ENCODE data around the gene DGCR6L.
"Not testable (repeated sequence)": the region's sequence is repeated elsewhere in the genome, so short reads cannot be mapped to it uniquely, and the experiment has no call there.

Gene DGCR6L

DNA sequence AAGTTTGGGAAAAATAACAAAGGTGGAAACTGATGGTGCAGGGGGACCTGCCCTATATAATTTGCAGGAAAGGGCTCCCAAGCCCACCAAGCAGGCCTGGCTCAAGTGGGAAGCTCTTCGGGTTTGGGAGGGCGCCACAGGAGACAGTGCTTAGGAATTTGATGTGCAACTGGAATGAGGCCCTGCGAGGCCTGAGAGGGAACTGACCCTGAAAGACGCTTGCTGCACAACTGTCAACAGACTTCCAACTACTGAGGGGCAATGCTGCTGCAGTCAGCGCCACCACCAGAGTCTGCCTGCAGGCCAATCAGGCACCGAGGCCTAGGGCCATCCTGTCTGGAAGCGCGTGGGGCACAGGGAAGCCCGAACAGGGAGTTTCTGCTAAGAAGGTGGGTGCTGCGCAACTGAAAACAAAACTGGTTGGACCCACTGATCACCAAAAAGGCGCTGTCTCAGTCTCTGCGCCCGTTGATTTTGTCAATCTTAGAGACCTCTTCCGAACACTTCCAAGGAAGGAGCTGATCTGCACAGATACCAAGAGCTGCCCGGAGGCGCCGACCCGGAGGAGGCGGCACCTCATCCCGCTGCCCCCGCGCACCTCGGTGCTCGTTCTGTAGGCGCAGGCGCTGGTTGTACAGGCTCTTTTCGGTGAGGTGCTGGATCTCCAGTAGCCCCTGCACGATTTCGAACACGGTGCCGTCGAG is 667 bp downstream of the DGCR6L start:
- Histone ChIP-seq H3K4me2 (ENCODE audit: low read length) (peak overlapping the region; percentile 67), H3K27me3 (ENCODE audit: control insufficient read depth, low read length) (no peaks in the 10 kb centered on the region), H3K9me3 (ENCODE audit: control insufficient read depth, insufficient read depth, low read length) (no peaks in the 10 kb centered on the region), H3K4me3 (ENCODE audit: low read length) (peak overlapping the region; percentile 88), H4K20me1 (ENCODE audit: control insufficient read depth, insufficient read depth, low read depth, low read length) (no peaks in the 10 kb centered on the region), H3K27ac (ENCODE audit: low read depth, low read length) (no peak overlapping the region), H3K79me2 (ENCODE audit: control insufficient read depth, low read length) (peaks cover 6% of the 10 kb centered on the region), H3K36me3 (ENCODE audit: control insufficient read depth, low read length) (no peaks in the 10 kb centered on the region), H3K9me2 (replicated peaks; ENCODE audit: control insufficient read depth, low read length) (no peaks in the 10 kb centered on the region), H3F3A (ENCODE audit: control insufficient read depth, insufficient read depth) (no peaks in the 10 kb centered on the region), H3K4me1 (ENCODE audit: control insufficient read depth, low read length) (peaks cover 18% of the 10 kb centered on the region)
- TF ChIP-seq, protein P1, sequence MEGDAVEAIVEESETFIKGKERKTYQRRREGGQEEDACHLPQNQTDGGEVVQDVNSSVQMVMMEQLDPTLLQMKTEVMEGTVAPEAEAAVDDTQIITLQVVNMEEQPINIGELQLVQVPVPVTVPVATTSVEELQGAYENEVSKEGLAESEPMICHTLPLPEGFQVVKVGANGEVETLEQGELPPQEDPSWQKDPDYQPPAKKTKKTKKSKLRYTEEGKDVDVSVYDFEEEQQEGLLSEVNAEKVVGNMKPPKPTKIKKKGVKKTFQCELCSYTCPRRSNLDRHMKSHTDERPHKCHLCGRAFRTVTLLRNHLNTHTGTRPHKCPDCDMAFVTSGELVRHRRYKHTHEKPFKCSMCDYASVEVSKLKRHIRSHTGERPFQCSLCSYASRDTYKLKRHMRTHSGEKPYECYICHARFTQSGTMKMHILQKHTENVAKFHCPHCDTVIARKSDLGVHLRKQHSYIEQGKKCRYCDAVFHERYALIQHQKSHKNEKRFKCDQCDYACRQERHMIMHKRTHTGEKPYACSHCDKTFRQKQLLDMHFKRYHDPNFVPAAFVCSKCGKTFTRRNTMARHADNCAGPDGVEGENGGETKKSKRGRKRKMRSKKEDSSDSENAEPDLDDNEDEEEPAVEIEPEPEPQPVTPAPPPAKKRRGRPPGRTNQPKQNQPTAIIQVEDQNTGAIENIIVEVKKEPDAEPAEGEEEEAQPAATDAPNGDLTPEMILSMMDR (IDR thresholded peaks at IDR 0.05; ENCODE audit: low read depth, low read length, poor library complexity, severe bottlenecking) = no peak
- no peak for TF ChIP-seq EZH2phosphoT487 (IDR thresholded peaks at IDR 0.05; ENCODE audit: borderline replicate concordance, low read length)

DNA sequence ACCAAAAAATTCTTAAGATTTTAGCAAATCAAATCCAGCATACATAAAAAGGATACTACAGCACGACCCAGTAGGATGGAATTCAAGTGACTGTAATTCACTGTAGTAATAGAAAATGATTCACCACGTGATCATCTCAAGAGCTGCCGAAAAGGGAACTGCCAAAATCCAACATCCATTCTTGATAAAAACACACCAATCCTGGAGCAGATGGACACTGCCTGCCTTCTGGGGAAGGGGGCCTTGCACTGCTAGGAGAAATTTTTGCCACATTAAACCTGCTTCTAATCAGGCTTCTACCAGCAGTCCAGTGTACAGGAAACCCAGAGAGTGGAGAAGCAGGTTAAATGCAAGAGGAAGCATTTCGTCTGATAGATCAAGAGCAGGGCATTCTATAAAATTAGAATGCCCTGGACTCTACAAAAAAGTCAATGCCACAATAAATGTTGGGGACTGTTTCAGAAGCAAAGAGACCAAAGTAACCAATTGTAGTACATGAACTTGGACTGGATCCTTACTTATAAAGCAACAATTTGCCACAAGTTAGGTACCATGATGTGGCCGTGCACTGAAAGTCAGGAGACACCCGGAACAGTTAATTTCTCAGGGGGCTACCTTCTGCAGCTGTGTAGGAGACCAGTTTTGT is 1.7 kb downstream of the DGCR6L start:
- not testable (repeated sequence) for H3K9me2 ChIP-seq (replicated peaks; ENCODE audit: control insufficient read depth, low read length); H4K20me1 ChIP-seq (ENCODE audit: control insufficient read depth, insufficient read depth, low read depth, low read length); H3K36me3 ChIP-seq (ENCODE audit: control insufficient read depth, low read length); H3K79me2 ChIP-seq (ENCODE audit: control insufficient read depth, low read length); H3K27me3 ChIP-seq (ENCODE audit: control insufficient read depth, low read length); H3K9me3 ChIP-seq (ENCODE audit: control insufficient read depth, insufficient read depth, low read length); H3K4me3 ChIP-seq (ENCODE audit: low read length); H3F3A ChIP-seq (ENCODE audit: control insufficient read depth, insufficient read depth); H3K27ac ChIP-seq (ENCODE audit: low read depth, low read length)
- peaks cover 18% of the 10 kb centered on the region for H3K4me1 ChIP-seq (ENCODE audit: control insufficient read depth, low read length)
- peak overlapping the region; percentile 5 for H3K4me2 ChIP-seq (ENCODE audit: low read length)

DNA sequence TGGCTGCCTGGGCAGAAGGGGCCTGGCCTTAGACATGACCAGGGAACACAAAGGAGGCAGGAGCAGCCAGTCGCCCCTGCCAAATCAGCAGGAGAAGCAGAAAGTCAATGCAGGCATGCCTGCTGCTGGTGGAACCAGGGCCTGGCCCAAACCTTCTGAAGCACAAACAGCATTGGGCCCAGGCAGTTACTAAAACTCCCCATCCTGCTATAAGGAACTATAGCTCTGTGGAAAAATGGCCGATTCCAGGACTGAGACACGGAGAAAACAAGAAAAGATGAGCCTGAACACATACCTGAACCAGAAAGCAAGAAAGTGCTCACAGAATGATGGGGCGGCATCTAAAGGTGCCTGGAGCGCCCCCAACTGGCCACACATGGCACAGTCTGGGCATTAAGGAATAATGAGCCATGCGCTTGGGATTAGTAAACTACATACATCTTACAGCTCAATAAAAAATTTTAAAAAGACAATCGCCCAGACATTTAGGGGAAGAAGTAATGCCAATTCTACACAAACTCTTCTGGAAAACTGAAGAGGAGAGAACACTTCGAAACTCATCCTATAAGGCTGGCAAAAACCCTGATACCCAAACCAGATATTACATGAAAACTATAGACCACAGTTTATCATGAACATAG is 2.3 kb downstream of the DGCR6L start:
- not testable (repeated sequence) for H3K27ac ChIP-seq (ENCODE audit: low read depth, low read length); H3K27me3 ChIP-seq (ENCODE audit: control insufficient read depth, low read length); H3K4me3 ChIP-seq (ENCODE audit: low read length); H4K20me1 ChIP-seq (ENCODE audit: control insufficient read depth, insufficient read depth, low read depth, low read length); H3K9me2 ChIP-seq (replicated peaks; ENCODE audit: control insufficient read depth, low read length); H3K79me2 ChIP-seq (ENCODE audit: control insufficient read depth, low read length); H3K9me3 ChIP-seq (ENCODE audit: control insufficient read depth, insufficient read depth, low read length); H3K36me3 ChIP-seq (ENCODE audit: control insufficient read depth, low read length); H3F3A ChIP-seq (ENCODE audit: control insufficient read depth, insufficient read depth)
- H3K4me2 ChIP-seq (ENCODE audit: low read length) = peak overlapping the region; percentile 5; the same call in 1 of the 2 replicates
- peaks cover 18% of the 10 kb centered on the region for H3K4me1 ChIP-seq (ENCODE audit: control insufficient read depth, low read length)
- TF ChIP-seq, protein P1 (IDR thresholded peaks at IDR 0.05; ENCODE audit: low read depth, low read length, poor library complexity, severe bottlenecking) = peak; percentile 78

DNA sequence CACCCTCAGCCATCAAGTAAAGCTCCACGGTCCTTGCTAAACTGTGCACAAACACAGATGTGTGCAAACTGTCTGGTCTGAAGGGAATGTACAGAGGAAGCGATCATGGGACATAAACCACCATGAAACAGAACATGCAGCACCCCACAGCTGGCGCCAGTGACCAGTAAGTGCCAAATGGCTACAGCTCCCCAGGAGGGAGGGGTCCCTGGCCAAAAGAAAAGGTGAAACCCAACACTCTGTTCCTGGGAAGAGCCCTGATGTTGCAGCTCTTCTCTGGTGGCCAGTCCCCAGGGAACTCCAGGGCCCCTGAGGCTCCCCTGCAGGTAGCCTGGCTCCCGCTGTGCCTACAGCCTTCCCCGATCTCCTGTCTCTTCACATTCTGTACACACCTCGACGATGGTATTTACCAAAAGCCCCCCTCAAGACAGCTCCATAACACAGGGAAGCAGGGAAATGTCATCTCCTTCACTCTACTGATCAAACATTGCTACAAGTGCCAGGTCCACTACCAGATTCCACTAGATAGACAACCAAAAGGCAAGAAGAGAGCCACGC is 2.9 kb downstream of the DGCR6L start:
- Histone ChIP-seq H3F3A (ENCODE audit: control insufficient read depth, insufficient read depth) (no peaks in the 10 kb centered on the region), H3K4me3 (ENCODE audit: low read length) (no peak overlapping the region), H3K27me3 (ENCODE audit: control insufficient read depth, low read length) (no peaks in the 10 kb centered on the region), H3K4me2 (ENCODE audit: low read length) (no peak overlapping the region), H3K9me3 (ENCODE audit: control insufficient read depth, insufficient read depth, low read length) (no peaks in the 10 kb centered on the region), H3K79me2 (ENCODE audit: control insufficient read depth, low read length) (peaks cover 6% of the 10 kb centered on the region), H3K27ac (ENCODE audit: low read depth, low read length) (no peak overlapping the region), H3K9me2 (replicated peaks; ENCODE audit: control insufficient read depth, low read length) (no peaks in the 10 kb centered on the region), H4K20me1 (ENCODE audit: control insufficient read depth, insufficient read depth, low read depth, low read length) (no peaks in the 10 kb centered on the region), H3K4me1 (ENCODE audit: control insufficient read depth, low read length) (peaks cover 18% of the 10 kb centered on the region), H3K36me3 (ENCODE audit: control insufficient read depth, low read length) (no peaks in the 10 kb centered on the region)
- TF ChIP-seq, protein P1 (IDR thresholded peaks at IDR 0.05; ENCODE audit: low read depth, low read length, poor library complexity, severe bottlenecking) = no peak
- no peak for TF ChIP-seq EZH2phosphoT487 (IDR thresholded peaks at IDR 0.05; ENCODE audit: borderline replicate concordance, low read length)

Measured in DOHH2 (cell line).